AG09319 (cell line): ENCODE data around the gene TSACC.

Experiments used
- DNase-seq: peaks from one replicate; pipeline ENCODE4 v3.0.0-alpha.2; 2010; ENCODE audit warnings: low read depth; ENCODE audit errors: extremely low read depth
- CTCF ChIP-seq: IDR thresholded peaks from 2 replicates; pipeline ENCODE4 v1.5.1; 2011; ENCODE audit warnings: low read depth, mild to moderate bottlenecking, inconsistent platforms, low read length, moderate library complexity

The TSACC gene

GRCh38 chr1:156391701-156392100, 53.4 kb downstream of the TSACC start:
- no peak for DNase-seq
- no peak for TF ChIP-seq CTCF

GRCh38 chr1:156392452-156392853, 54.1 kb downstream of the TSACC start:
- TF ChIP-seq CTCF: no peak
- DNase-seq: no peak

- TF ChIP-seq CTCF: no peak
- no peak for DNase-seq
Observed at GRCh38 chr1:156393095-156393494, 54.8 kb downstream of the TSACC start.

- DNase-seq: no peak
- TF ChIP-seq CTCF: no peak
Observed at GRCh38 chr1:156394082-156394481, 55.8 kb downstream of the TSACC start.

DNA sequence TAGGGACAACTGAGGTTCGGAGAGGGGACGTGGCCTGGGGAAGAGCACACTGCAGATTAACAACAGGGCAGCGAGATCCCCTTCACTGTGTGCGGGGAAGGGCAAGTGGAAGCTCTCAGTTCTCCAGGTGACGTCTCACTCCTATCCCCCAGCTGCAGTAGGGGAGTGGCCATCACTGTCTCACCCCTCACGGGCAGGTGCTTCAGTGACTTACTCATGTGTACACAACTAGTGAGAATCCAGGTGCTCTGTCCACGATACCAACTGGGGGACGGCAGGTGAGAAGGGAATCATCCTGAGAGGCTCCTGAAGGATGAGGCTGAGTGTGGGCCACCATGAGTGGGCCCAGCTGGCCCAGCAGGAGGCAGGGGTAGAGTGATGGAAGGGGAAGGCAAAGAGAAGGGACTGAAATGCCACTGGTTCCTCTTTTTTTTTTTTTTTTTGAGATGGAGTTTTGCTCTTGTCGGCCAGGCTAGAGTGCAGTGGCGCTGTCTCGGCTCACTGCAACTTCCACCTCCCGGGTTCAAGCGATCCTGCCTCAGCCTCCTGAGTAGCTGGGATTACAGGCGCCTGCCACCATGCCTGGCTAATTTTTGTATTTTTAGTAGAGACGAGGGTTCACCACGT, 56.6 kb downstream of the TSACC start:
- DNase-seq: no peak
- no peak for TF ChIP-seq CTCF
